ENCODE measurements around the gene JADE3.

JADE3 gene

GRCh38 chrX:47061238-47061919 is 149.2 kb downstream of the JADE3 start:
- no peak for DNase-seq
- Histone ChIP-seq H3K9me3 (ENCODE audit: control insufficient read depth, low read length) (no peaks in the 10 kb centered on the region), H3K4me3 (ENCODE audit: insufficient read depth, low read depth, low read length, poor library complexity, severe bottlenecking) (no peak overlapping the region), H3K27me3 (replicated peaks; ENCODE audit: control insufficient read depth, insufficient read depth, low read length, poor library complexity, severe bottlenecking) (no peaks in the 10 kb centered on the region), H3K27ac (ENCODE audit: insufficient read depth, low read length, poor library complexity, severe bottlenecking) (no peak overlapping the region), H3K4me1 (ENCODE audit: control insufficient read depth, insufficient read depth, low read length, poor library complexity, severe bottlenecking) (no peaks in the 10 kb centered on the region), H3K36me3 (ENCODE audit: control insufficient read depth, insufficient read depth, low read length) (no peaks in the 10 kb centered on the region)

- Histone ChIP-seq H3K4me1 (ENCODE audit: control insufficient read depth, insufficient read depth, low read length, poor library complexity, severe bottlenecking) (no peaks in the 10 kb centered on the region), H3K4me3 (ENCODE audit: insufficient read depth, low read depth, low read length, poor library complexity, severe bottlenecking) (no peak overlapping the region), H3K9me3 (ENCODE audit: control insufficient read depth, low read length) (no peaks in the 10 kb centered on the region), H3K27me3 (replicated peaks; ENCODE audit: control insufficient read depth, insufficient read depth, low read length, poor library complexity, severe bottlenecking) (no peaks in the 10 kb centered on the region), H3K27ac (ENCODE audit: insufficient read depth, low read length, poor library complexity, severe bottlenecking) (no peak overlapping the region), H3K36me3 (ENCODE audit: control insufficient read depth, insufficient read depth, low read length) (no peaks in the 10 kb centered on the region)
- DNase-seq, result no peak
Observed at GRCh38 chrX:47063179-47063578, 151.0 kb downstream of the JADE3 start.

GRCh38 chrX:47068214-47068613 is 156.0 kb downstream of the JADE3 start:
- no peaks in the 10 kb centered on the region for H3K9me3 ChIP-seq (ENCODE audit: control insufficient read depth, low read length)
- H3K4me1 ChIP-seq (ENCODE audit: control insufficient read depth, insufficient read depth, low read length, poor library complexity, severe bottlenecking), result no peaks in the 10 kb centered on the region
- no peaks in the 10 kb centered on the region for H3K36me3 ChIP-seq (ENCODE audit: control insufficient read depth, insufficient read depth, low read length)
- no peak overlapping the region for H3K4me3 ChIP-seq (ENCODE audit: insufficient read depth, low read depth, low read length, poor library complexity, severe bottlenecking)
- no peak for DNase-seq
- H3K27ac ChIP-seq (ENCODE audit: insufficient read depth, low read length, poor library complexity, severe bottlenecking), result no peak overlapping the region
- no peaks in the 10 kb centered on the region for H3K27me3 ChIP-seq (replicated peaks; ENCODE audit: control insufficient read depth, insufficient read depth, low read length, poor library complexity, severe bottlenecking)

GRCh38 chrX:47068720-47069119 is 156.5 kb downstream of the JADE3 start:
- no peak for DNase-seq
- H3K27ac ChIP-seq (ENCODE audit: insufficient read depth, low read length, poor library complexity, severe bottlenecking), result no peak overlapping the region
- no peaks in the 10 kb centered on the region for H3K9me3 ChIP-seq (ENCODE audit: control insufficient read depth, low read length)
- no peak overlapping the region for H3K4me3 ChIP-seq (ENCODE audit: insufficient read depth, low read depth, low read length, poor library complexity, severe bottlenecking)
- H3K4me1 ChIP-seq (ENCODE audit: control insufficient read depth, insufficient read depth, low read length, poor library complexity, severe bottlenecking), result no peaks in the 10 kb centered on the region
- H3K36me3 ChIP-seq (ENCODE audit: control insufficient read depth, insufficient read depth, low read length), result no peaks in the 10 kb centered on the region
- H3K27me3 ChIP-seq (replicated peaks; ENCODE audit: control insufficient read depth, insufficient read depth, low read length, poor library complexity, severe bottlenecking), result no peaks in the 10 kb centered on the region

GRCh38 chrX:47078129-47079043 is 166.2 kb downstream of the JADE3 start, which contains the start of gene RGN:
Gene RGN, plus strand, starts transcription at chrX:47078443. Its CDS starts 2,702 bp downstream, at chrX:47081145.
- H3K27me3 ChIP-seq (replicated peaks; ENCODE audit: control insufficient read depth, insufficient read depth, low read length, poor library complexity, severe bottlenecking), result no peaks in the 10 kb centered on the region
- no peak for DNase-seq
- no peak within 1 kb of the TSS for H3K27ac ChIP-seq (ENCODE audit: insufficient read depth, low read length, poor library complexity, severe bottlenecking)
- H3K4me1 ChIP-seq (ENCODE audit: control insufficient read depth, insufficient read depth, low read length, poor library complexity, severe bottlenecking), result no peaks in the 10 kb centered on the region
- H3K9me3 ChIP-seq (ENCODE audit: control insufficient read depth, low read length), result no peaks in the 10 kb centered on the region
- no peak within 1 kb of the TSS for H3K4me3 ChIP-seq (ENCODE audit: insufficient read depth, low read depth, low read length, poor library complexity, severe bottlenecking)
- H3K36me3 ChIP-seq (ENCODE audit: control insufficient read depth, insufficient read depth, low read length), result no peaks in the 10 kb centered on the region

- Histone ChIP-seq H3K27ac (ENCODE audit: insufficient read depth, low read length, poor library complexity, severe bottlenecking) (no peak overlapping the region), H3K4me1 (ENCODE audit: control insufficient read depth, insufficient read depth, low read length, poor library complexity, severe bottlenecking) (no peaks in the 10 kb centered on the region), H3K4me3 (ENCODE audit: insufficient read depth, low read depth, low read length, poor library complexity, severe bottlenecking) (no peak overlapping the region), H3K27me3 (replicated peaks; ENCODE audit: control insufficient read depth, insufficient read depth, low read length, poor library complexity, severe bottlenecking) (no peaks in the 10 kb centered on the region), H3K36me3 (ENCODE audit: control insufficient read depth, insufficient read depth, low read length) (no peaks in the 10 kb centered on the region), H3K9me3 (ENCODE audit: control insufficient read depth, low read length) (no peaks in the 10 kb centered on the region)
- no peak for DNase-seq
Observed at GRCh38 chrX:47080215-47080914, 168.1 kb downstream of the JADE3 start.

- no peak for DNase-seq
- no peaks in the 10 kb centered on the region for H3K27me3 ChIP-seq (replicated peaks; ENCODE audit: control insufficient read depth, insufficient read depth, low read length, poor library complexity, severe bottlenecking)
- no peaks in the 10 kb centered on the region for H3K36me3 ChIP-seq (ENCODE audit: control insufficient read depth, insufficient read depth, low read length)
- H3K4me3 ChIP-seq (ENCODE audit: insufficient read depth, low read depth, low read length, poor library complexity, severe bottlenecking), result no peak overlapping the region
- no peaks in the 10 kb centered on the region for H3K9me3 ChIP-seq (ENCODE audit: control insufficient read depth, low read length)
- H3K27ac ChIP-seq (ENCODE audit: insufficient read depth, low read length, poor library complexity, severe bottlenecking), result no peak overlapping the region
- H3K4me1 ChIP-seq (ENCODE audit: control insufficient read depth, insufficient read depth, low read length, poor library complexity, severe bottlenecking), result no peaks in the 10 kb centered on the region
Observed at GRCh38 chrX:47080915-47081236, 168.7 kb downstream of the JADE3 start.

GRCh38 chrX:47091149-47091775 is 179.0 kb downstream of the JADE3 start:
- no peaks in the 10 kb centered on the region for H3K27me3 ChIP-seq (replicated peaks; ENCODE audit: control insufficient read depth, insufficient read depth, low read length, poor library complexity, severe bottlenecking)
- H3K36me3 ChIP-seq (ENCODE audit: control insufficient read depth, insufficient read depth, low read length), result no peaks in the 10 kb centered on the region
- no peak overlapping the region for H3K4me3 ChIP-seq (ENCODE audit: insufficient read depth, low read depth, low read length, poor library complexity, severe bottlenecking)
- DNase-seq, result no peak
- no peaks in the 10 kb centered on the region for H3K4me1 ChIP-seq (ENCODE audit: control insufficient read depth, insufficient read depth, low read length, poor library complexity, severe bottlenecking)
- H3K27ac ChIP-seq (ENCODE audit: insufficient read depth, low read length, poor library complexity, severe bottlenecking), result no peak overlapping the region
- H3K9me3 ChIP-seq (ENCODE audit: control insufficient read depth, low read length), result no peaks in the 10 kb centered on the region

- no peaks in the 10 kb centered on the region for H3K4me1 ChIP-seq (ENCODE audit: control insufficient read depth, insufficient read depth, low read length, poor library complexity, severe bottlenecking)
- no peaks in the 10 kb centered on the region for H3K36me3 ChIP-seq (ENCODE audit: control insufficient read depth, insufficient read depth, low read length)
- H3K4me3 ChIP-seq (ENCODE audit: insufficient read depth, low read depth, low read length, poor library complexity, severe bottlenecking), result no peak overlapping the region
- no peaks in the 10 kb centered on the region for H3K9me3 ChIP-seq (ENCODE audit: control insufficient read depth, low read length)
- DNase-seq, result no peak
- H3K27ac ChIP-seq (ENCODE audit: insufficient read depth, low read length, poor library complexity, severe bottlenecking), result no peak overlapping the region
- no peaks in the 10 kb centered on the region for H3K27me3 ChIP-seq (replicated peaks; ENCODE audit: control insufficient read depth, insufficient read depth, low read length, poor library complexity, severe bottlenecking)
Observed at GRCh38 chrX:47093248-47093647, 181.0 kb downstream of the JADE3 start.

Data from effector memory CD4-positive, alpha-beta T cell (primary cell).